Caco-2 (cell line): ENCODE data around the gene PCDHB2. TPM values are rescaled to one million over a fixed set of nuclear protein-coding genes. Genes with fewer than 3 reads are reported as not detected.
"Not testable (repeated sequence)": the region's sequence is repeated elsewhere in the genome, so short reads cannot be mapped to it uniquely, and the experiment has no call there.

Source experiments
- BruUV-seq: library from RNA; stranded (reverse); fragments of 400-500 nt; replicated peaks from 2 replicates; lab custom pipeline; 2021; lab: Mats Ljungman, UMichigan
- CTCF ChIA-PET: fragments of 300-600 bp; sonication (Branson Sonifier 250); formaldehyde crosslinking; loops from one replicate; lab custom pipeline; 2022; ENCODE audit warnings: antibody characterized with exemption; lab: Charles Lee
- POLR2A ChIA-PET: fragments of 300-600 bp; sonication (Branson Sonifier 250); formaldehyde crosslinking; loops from one replicate; lab custom pipeline; 2022; ENCODE audit warnings: antibody characterized with exemption; lab: Charles Lee
- DNase-seq, 2 experiments: peaks; one replicate each; pipeline versions ENCODE4 v3.0.0 to v3.0.0-alpha.2; 2020 to 2022
- H3K27me3 ChIP-seq: replicated peaks from 2 replicates; pipeline ENCODE4 v1.6.0; 2011; ENCODE audit warnings: low read length; ENCODE audit not compliant: control insufficient read depth, insufficient read depth
- H3K36me3 ChIP-seq: 2 replicates; pipeline ENCODE4 v1.5.1; 2011; ENCODE audit warnings: low read length; ENCODE audit not compliant: control insufficient read depth, insufficient read depth
- H3K4me1 ChIP-seq: fragments of 250-450 bp; sonication (Bioruptor Pico); 2 replicates; pipeline ENCODE4 v1.5.1; 2020; ENCODE audit warnings: mild to moderate bottlenecking
- H3K4me3 ChIP-seq: 2 replicates; pipeline ENCODE4 v1.5.1; 2011; ENCODE audit warnings: low read depth, mild to moderate bottlenecking, control low read depth, low read length
- H3K9me3 ChIP-seq: fragments of 250-450 bp; sonication (Bioruptor Pico); 2 replicates; pipeline ENCODE4 v1.5.1; 2020; ENCODE audit warnings: mild to moderate bottlenecking, moderate library complexity
- H3K27ac Mint-ChIP-seq: one replicate; pipeline ENCODE4 v1.8.0; 2022; ENCODE audit warnings: mixed read lengths; ENCODE audit not compliant: unreplicated experiment
- H3K27me3 Mint-ChIP-seq: one replicate; pipeline ENCODE4 v1.8.0; 2022; ENCODE audit warnings: mixed read lengths; ENCODE audit not compliant: insufficient read depth, unreplicated experiment
- H3K36me3 Mint-ChIP-seq: one replicate; pipeline ENCODE4 v1.8.0; 2022; ENCODE audit warnings: mild to moderate bottlenecking, mixed read lengths; ENCODE audit not compliant: insufficient read depth, unreplicated experiment
- H3K4me1 Mint-ChIP-seq: one replicate; pipeline ENCODE4 v1.8.0; 2022; ENCODE audit warnings: low read depth, mixed read lengths; ENCODE audit not compliant: unreplicated experiment
- H3K4me3 Mint-ChIP-seq: one replicate; pipeline ENCODE4 v1.8.0; 2022; ENCODE audit warnings: mild to moderate bottlenecking, moderate library complexity, mixed read lengths; ENCODE audit not compliant: unreplicated experiment
- H3K9me3 Mint-ChIP-seq: one replicate; pipeline ENCODE4 v1.8.0; 2022; ENCODE audit warnings: mixed read lengths; ENCODE audit not compliant: unreplicated experiment
- CTCF ChIP-seq, 2 experiments: fragments of 200-600 bp in 1 of 2; IDR thresholded peaks; 1 replicate in 1 of 2; 2 replicates in 1 of 2; pipeline versions ENCODE4 v1.5.1 to v1.8.0; 2011 to 2022; ENCODE audit warnings: antibody characterized with exemption in 1 of 2, control low read depth in 1 of 2, inconsistent platforms in 1 of 2, low read depth in 1 of 2, low read length in 1 of 2, mild to moderate bottlenecking in 1 of 2, moderate library complexity in 1 of 2; ENCODE audit not compliant: insufficient read depth in 1 of 2, severe bottlenecking in 1 of 2, unreplicated experiment in 1 of 2
- intact Hi-C: fragments of 100-400 bp; cut with micrococcal nuclease; formaldehyde crosslinking; loops from one replicate; pipeline ENCODE4 v1.10.0; 2022; ENCODE audit not compliant: unreplicated experiment
- total RNA-seq: library from RNA; stranded (reverse); gene quantifications from 2 replicates; pipeline ENCODE4 v1.2.3, GENCODE V29; 2022

The PCDHB2 gene
- total RNA-seq, 1 experiment from 2014 or later: 0.20 TPM

- Mint-ChIP-seq H3K27me3 (no peaks in the 10 kb centered on the region), H3K27ac (no peak overlapping the region), H3K4me3 (no peak overlapping the region), H3K36me3 (no peaks in the 10 kb centered on the region), H3K9me3 (peaks cover 37% of the 10 kb centered on the region), H3K4me1 (no peaks in the 10 kb centered on the region)
- Histone ChIP-seq H3K4me3 (no peak overlapping the region), H3K4me1 (no peaks in the 10 kb centered on the region), H3K36me3 (no peaks in the 10 kb centered on the region), H3K27me3 (no peaks in the 10 kb centered on the region), H3K9me3 (0 out of 2 replicates have a peak, but pooled peaks cover 6% of the 10 kb centered on the region)
- POLR2A ChIA-PET: no interaction called here
- CTCF ChIA-PET: no interaction called here
- TF ChIP-seq CTCF (IDR thresholded peaks at IDR 0.05; ENCODE audit: insufficient read depth in 1 of 2, low read depth in 1 of 2, low read length in 1 of 2, severe bottlenecking in 1 of 2, unreplicated experiment in 1 of 2): no peak
- DNase-seq: no peak
- no TSS peak for BruUV-seq
- intact Hi-C loops: no loop called here
These were observed 24.8 kb downstream of the PCDHB2 start for GRCh38 chr5:141119250-141119649.

GRCh38 chr5:141121563-141121962 lies 27.1 kb downstream of the PCDHB2 start, which contains the start of gene PCDHB4:
Gene PCDHB4, plus strand, starts transcription at chr5:141121818. Its CDS starts 181 bp downstream, at chr5:141121999.
- Histone ChIP-seq H3K36me3 (no peaks in the 10 kb centered on the region), H3K4me3 (no peak within 1 kb of the TSS), H3K27me3 (no peaks in the 10 kb centered on the region), H3K9me3 (0 out of 2 replicates have a peak, but pooled peaks cover 2% of the 10 kb centered on the region), H3K4me1 (no peaks in the 10 kb centered on the region)
- Mint-ChIP-seq H3K27me3 (no peaks in the 10 kb centered on the region), H3K36me3 (no peaks in the 10 kb centered on the region), H3K27ac (no peak within 1 kb of the TSS), H3K4me3 (no peak within 1 kb of the TSS), H3K4me1 (no peaks in the 10 kb centered on the region), H3K9me3 (peaks cover 14% of the 10 kb centered on the region)
- intact Hi-C loops: no loop called here
- ChIA-PET POLR2A (no interaction called here), CTCF (no interaction called here)
- no peak for DNase-seq
- no peak for TF ChIP-seq CTCF (IDR thresholded peaks at IDR 0.05; ENCODE audit: insufficient read depth in 1 of 2, low read depth in 1 of 2, low read length in 1 of 2, severe bottlenecking in 1 of 2, unreplicated experiment in 1 of 2)
- BruUV-seq: no TSS peak

GRCh38 chr5:141121985-141122384 lies 27.6 kb downstream of the PCDHB2 start:
- POLR2A ChIA-PET: no interaction called here
- H3K4me1 ChIP-seq: no peaks in the 10 kb centered on the region
- TF ChIP-seq CTCF (IDR thresholded peaks at IDR 0.05; ENCODE audit: insufficient read depth in 1 of 2, low read depth in 1 of 2, low read length in 1 of 2, severe bottlenecking in 1 of 2, unreplicated experiment in 1 of 2): no peak
- H3K36me3 Mint-ChIP-seq: no peaks in the 10 kb centered on the region
- no peak overlapping the region for H3K4me3 ChIP-seq
- H3K36me3 ChIP-seq: no peaks in the 10 kb centered on the region
- H3K27me3 Mint-ChIP-seq: no peaks in the 10 kb centered on the region
- H3K9me3 Mint-ChIP-seq: peaks cover 10% of the 10 kb centered on the region
- no peak overlapping the region for H3K4me3 Mint-ChIP-seq
- H3K9me3 ChIP-seq: no peaks in the 10 kb centered on the region
- CTCF ChIA-PET: no interaction called here
- no TSS peak for BruUV-seq
- DNase-seq: no peak
- H3K4me1 Mint-ChIP-seq: no peaks in the 10 kb centered on the region
- H3K27ac Mint-ChIP-seq: no peak overlapping the region
- intact Hi-C loops: no loop called here
- H3K27me3 ChIP-seq: no peaks in the 10 kb centered on the region

- H3K4me1 ChIP-seq, H3K36me3 ChIP-seq, DNase-seq, H3K9me3 ChIP-seq, BruUV-seq, H3K4me3 Mint-ChIP-seq, H3K27me3 ChIP-seq, intact Hi-C loops, H3K36me3 Mint-ChIP-seq, CTCF ChIA-PET, H3K9me3 Mint-ChIP-seq, H3K27ac Mint-ChIP-seq, H3K4me1 Mint-ChIP-seq, H3K27me3 Mint-ChIP-seq, POLR2A ChIA-PET, H3K4me3 ChIP-seq: not testable (repeated sequence)
These were observed 29.2 kb downstream of the PCDHB2 start for GRCh38 chr5:141123396-141124135.
